ENCODE results near the gene NOSTRIN. TPM values are rescaled to one million over a fixed set of nuclear protein-coding genes. Genes with fewer than 3 reads are reported as not detected.

The NOSTRIN gene
- total RNA-seq, 4 donors from 2014 or later = 10.1 to 48.1 (median 18.0) TPM

- Histone ChIP-seq H3K9me3 (no peaks in the 10 kb centered on the region), H3K27me3 (no peaks in the 10 kb centered on the region), H3K27ac (no peak overlapping the region), H3K4me1 (no peaks in the 10 kb centered on the region), H3K4me3 (replicated peaks in 1 of 3) (no peak overlapping the region), H3K36me3 (no peaks in the 10 kb centered on the region)
- TF ChIP-seq POLR2A (IDR thresholded peaks at IDR 0.05) (no peak), CTCF (IDR thresholded peaks at IDR 0.05) (no peak)
- 62 to 76% methylated on average over 6 of the region's 6 CpGs for WGBS, 2 donors
- intact Hi-C loops (cut with DNase I) = no loop called here
- DNase-seq = no peak
Measured at GRCh38 chr2:168912466-168912865, 110.0 kb downstream of the NOSTRIN start.

GRCh38 chr2:168912901-168913369 lies 110.5 kb downstream of the NOSTRIN start:
- Histone ChIP-seq H3K4me1 (no peaks in the 10 kb centered on the region), H3K27me3 (no peaks in the 10 kb centered on the region), H3K9me3 (no peaks in the 10 kb centered on the region), H3K27ac (no peak overlapping the region), H3K4me3 (replicated peaks in 1 of 3) (no peak overlapping the region), H3K36me3 (no peaks in the 10 kb centered on the region)
- WGBS, 2 donors = 25 to 26% methylated on average over 21 of the region's 21 CpGs
- intact Hi-C loops (cut with DNase I) = no loop called here
- DNase-seq = peak; percentile 64 to 66
- TF ChIP-seq POLR2A (IDR thresholded peaks at IDR 0.05) (no peak), CTCF (IDR thresholded peaks at IDR 0.05) (no peak)

GRCh38 chr2:168913495-168913894 lies 111.1 kb downstream of the NOSTRIN start:
- WGBS, 2 donors = 83 to 95% methylated on average over 4 of the region's 4 CpGs
- Histone ChIP-seq H3K4me3 (replicated peaks in 1 of 3) (no peak overlapping the region), H3K4me1 (no peaks in the 10 kb centered on the region), H3K36me3 (no peaks in the 10 kb centered on the region), H3K9me3 (no peaks in the 10 kb centered on the region), H3K27ac (no peak overlapping the region), H3K27me3 (no peaks in the 10 kb centered on the region)
- DNase-seq = peak in 1 of 2 donors; percentile 5
- intact Hi-C loops (cut with DNase I) = no loop called here
- TF ChIP-seq CTCF (IDR thresholded peaks at IDR 0.05) (no peak), POLR2A (IDR thresholded peaks at IDR 0.05) (no peak)

Other genes starting within 250 kb of the NOSTRIN start
- gene SPC25, start 87.8 kb downstream of the NOSTRIN start, total RNA-seq = 1 to 10 TPM in 1 of 4 donors, not detected in 3; 6.7 TPM
- under 1 TPM in 1 of 4 donors, not detected in 3; 0.29 TPM for gene G6PC2, start 98.7 kb downstream of the NOSTRIN start, total RNA-seq
- 1 to 10 TPM in 1 of 4 donors, under 1 TPM in 2, not detected in 1; under 0.01 to 1.2 (median 0.11) TPM for gene ABCB11, start 228.7 kb downstream of the NOSTRIN start, total RNA-seq